Thyroid gland (tissue), 4 donors: Measurements from ENCODE around the gene HIVEP3. TPM values are rescaled to one million over a fixed set of nuclear protein-coding genes. Genes with fewer than 3 reads are reported as not detected.

Source experiments
- DNase-seq, 2 donors: peaks; one replicate each; pipeline ENCODE4 v3.0.0-alpha.2; 2019
- H3K27ac ChIP-seq, 3 donors: fragments of 200-600 bp; sonication (generic); 1 replicate in 2 of 3; 2 replicates in 1 of 3; pipeline ENCODE4 v1.5.1; 2016 to 2019; ENCODE audit warnings: mild to moderate bottlenecking in 1 of 3, moderate library complexity in 1 of 3
- H3K27me3 ChIP-seq: fragments of 200-600 bp; sonication (generic); one replicate; pipeline ENCODE4 v1.5.1; 2019
- H3K36me3 ChIP-seq, 2 donors: fragments of 200-600 bp; sonication (generic); one replicate each; pipeline ENCODE4 v1.5.1; 2016 to 2019
- H3K4me1 ChIP-seq, 2 donors: fragments of 200-600 bp; sonication (generic); one replicate each; pipeline ENCODE4 v1.5.1; 2017 to 2019
- H3K4me3 ChIP-seq, 3 donors: fragments of 200-600 bp; sonication (generic); replicated peaks in 1 of 3; 1 replicate in 2 of 3; 2 replicates in 1 of 3; pipeline ENCODE4 v1.5.1; 2016; ENCODE audit warnings: mild to moderate bottlenecking in 1 of 3
- H3K9me3 ChIP-seq: fragments of 200-600 bp; sonication (generic); one replicate; pipeline ENCODE4 v1.5.1; 2017
- CTCF ChIP-seq, 6 experiments: fragments of 200-600 bp in 3 of 6; fragments of 450-650 bp in 3 of 6; sonication (generic) in 3 of 6; IDR thresholded peaks; one replicate each; pipeline ENCODE4 v1.5.1; 2016 to 2019; ENCODE audit warnings: antibody characterized with exemption in 6 of 6, mild to moderate bottlenecking in 2 of 6, inconsistent platforms in 1 of 6, moderate library complexity in 1 of 6
- POLR2A ChIP-seq, 2 donors: fragments of 450-650 bp; IDR thresholded peaks; one replicate each; pipeline ENCODE4 v1.6.1; 2017; ENCODE audit warnings: antibody characterized with exemption in 2 of 2, mild to moderate bottlenecking in 2 of 2, moderate library complexity in 1 of 2
- WGBS, 2 donors: methylation state at CpG; one replicate each; pipeline ENCODE4 v1.1.5; 2017; 5-methylcytosine and 5-hydroxymethylcytosine counted together
- intact Hi-C: fragments of 100-400 bp; cut with DNase I; formaldehyde crosslinking; loops from one replicate; pipeline ENCODE4 v1.15.1; 2023
- total RNA-seq, 4 donors: library from RNA; depleted of rRNA; stranded (reverse); fragments of >200 nt; gene quantifications; one replicate each; pipeline ENCODE4 v1.2.3, GENCODE V29; 2016

HIVEP3 gene
- total RNA-seq, 4 donors from 2014 or later, result 9.7 to 13.5 (median 12.5) TPM

- Histone ChIP-seq H3K27me3 (no peaks in the 10 kb centered on the region), H3K9me3 (no peaks in the 10 kb centered on the region), H3K27ac (no peak overlapping the region), H3K4me3 (no peak overlapping the region), H3K36me3 (no peaks in the 10 kb centered on the region), H3K4me1 (no peaks in the 10 kb centered on the region)
- no peak for DNase-seq
- 73 to 98% methylated on average over 4 of the region's 4 CpGs for WGBS, 2 donors
- no peak for TF ChIP-seq CTCF (IDR thresholded peaks at IDR 0.05)
- no peak for TF ChIP-seq POLR2A (IDR thresholded peaks at IDR 0.05)
- intact Hi-C loops, result loop anchor here (10.0 kb wide), 1 partner anchor 216 kb away; no protein-coding TSS in a partner anchor
These were observed 128.4 kb downstream of the HIVEP3 start for GRCh38 chr1:41790351-41790750.

- Histone ChIP-seq H3K4me1 (no peaks in the 10 kb centered on the region), H3K27ac (no peak overlapping the region), H3K9me3 (no peaks in the 10 kb centered on the region), H3K4me3 (no peak overlapping the region), H3K36me3 (no peaks in the 10 kb centered on the region), H3K27me3 (no peaks in the 10 kb centered on the region)
- 85 to 88% methylated on average over 3 of the region's 3 CpGs for whole genome bisulfite sequencing, 2 donors
- no peak for DNase-seq
- TF ChIP-seq CTCF (IDR thresholded peaks at IDR 0.05), result no peak
- no peak for TF ChIP-seq POLR2A (IDR thresholded peaks at IDR 0.05)
- intact Hi-C loops, result loop anchor here (10.0 kb wide), 1 partner anchor 215 kb away; no protein-coding TSS in a partner anchor
These were observed 128.9 kb downstream of the HIVEP3 start for GRCh38 chr1:41789661-41790330.

GRCh38 chr1:41788427-41788826 lies 130.3 kb downstream of the HIVEP3 start:
- no peak overlapping the region for H3K27ac ChIP-seq
- 75 to 92% methylated on average over 3 of the region's 3 CpGs for WGBS, 2 donors
- peaks cover 0 to 3% of the 10 kb centered on the region in 2 donors for H3K4me1 ChIP-seq
- TF ChIP-seq CTCF (IDR thresholded peaks at IDR 0.05), result no peak
- no peak for TF ChIP-seq POLR2A (IDR thresholded peaks at IDR 0.05)
- H3K27me3 ChIP-seq, result no peaks in the 10 kb centered on the region
- intact Hi-C loops, result no loop called here
- no peak for DNase-seq
- no peaks in the 10 kb centered on the region for H3K36me3 ChIP-seq
- H3K4me3 ChIP-seq, result no peak overlapping the region
- H3K9me3 ChIP-seq, result no peaks in the 10 kb centered on the region

- no peak for DNase-seq
- Histone ChIP-seq H3K36me3 (no peaks in the 10 kb centered on the region), H3K9me3 (no peaks in the 10 kb centered on the region), H3K4me3 (no peak overlapping the region), H3K27me3 (no peaks in the 10 kb centered on the region), H3K27ac (no peak overlapping the region), H3K4me1 (peaks cover 23 to 29% of the 10 kb centered on the region in 2 donors)
- TF ChIP-seq POLR2A (IDR thresholded peaks at IDR 0.05) (no peak), CTCF (IDR thresholded peaks at IDR 0.05) (no peak)
- WGBS, 2 donors, result 58 to 60% methylated on average over 3 of the region's 3 CpGs
- intact Hi-C loops, result no loop called here
These were observed 134.0 kb downstream of the HIVEP3 start for GRCh38 chr1:41784531-41785274.

- Histone ChIP-seq H3K4me3 (no peak overlapping the region), H3K27ac (no peak overlapping the region), H3K27me3 (no peaks in the 10 kb centered on the region), H3K4me1 (peaks cover 27 to 44% of the 10 kb centered on the region in 2 donors), H3K36me3 (no peaks in the 10 kb centered on the region), H3K9me3 (no peaks in the 10 kb centered on the region)
- no peak for DNase-seq
- TF ChIP-seq CTCF (IDR thresholded peaks at IDR 0.05) (no peak), POLR2A (IDR thresholded peaks at IDR 0.05) (no peak)
- intact Hi-C loops, result no loop called here
- WGBS, 2 donors, result 68 to 86% methylated on average over 11 of the region's 11 CpGs
These were observed 135.5 kb downstream of the HIVEP3 start for GRCh38 chr1:41783189-41783639.
